ENCODE results near the gene MAST3.

Gene MAST3

GRCh38 chr19:18070181-18070580 lies 27.4 kb upstream of the MAST3 start:
- TF ChIP-seq GATA2 (IDR thresholded peaks at IDR 0.05; ENCODE audit: low read depth, low read length) = no peak
- no peak for TF ChIP-seq GATA3 (IDR thresholded peaks at IDR 0.05; ENCODE audit: low read depth, low read length)

- TF ChIP-seq GATA2 (IDR thresholded peaks at IDR 0.05; ENCODE audit: low read depth, low read length) (no peak), GATA3 (IDR thresholded peaks at IDR 0.05; ENCODE audit: low read depth, low read length) (no peak)
Measured at GRCh38 chr19:18072335-18072734, 25.2 kb upstream of the MAST3 start.

- no peak for TF ChIP-seq GATA2 (IDR thresholded peaks at IDR 0.05; ENCODE audit: low read depth, low read length)
- TF ChIP-seq GATA3 (IDR thresholded peaks at IDR 0.05; ENCODE audit: low read depth, low read length) = no peak
Measured at GRCh38 chr19:18073197-18073596, 24.4 kb upstream of the MAST3 start.

GRCh38 chr19:18074192-18074591 lies 23.4 kb upstream of the MAST3 start:
- TF ChIP-seq GATA3 (IDR thresholded peaks at IDR 0.05; ENCODE audit: low read depth, low read length) (no peak), GATA2 (IDR thresholded peaks at IDR 0.05; ENCODE audit: low read depth, low read length) (no peak)

DNA sequence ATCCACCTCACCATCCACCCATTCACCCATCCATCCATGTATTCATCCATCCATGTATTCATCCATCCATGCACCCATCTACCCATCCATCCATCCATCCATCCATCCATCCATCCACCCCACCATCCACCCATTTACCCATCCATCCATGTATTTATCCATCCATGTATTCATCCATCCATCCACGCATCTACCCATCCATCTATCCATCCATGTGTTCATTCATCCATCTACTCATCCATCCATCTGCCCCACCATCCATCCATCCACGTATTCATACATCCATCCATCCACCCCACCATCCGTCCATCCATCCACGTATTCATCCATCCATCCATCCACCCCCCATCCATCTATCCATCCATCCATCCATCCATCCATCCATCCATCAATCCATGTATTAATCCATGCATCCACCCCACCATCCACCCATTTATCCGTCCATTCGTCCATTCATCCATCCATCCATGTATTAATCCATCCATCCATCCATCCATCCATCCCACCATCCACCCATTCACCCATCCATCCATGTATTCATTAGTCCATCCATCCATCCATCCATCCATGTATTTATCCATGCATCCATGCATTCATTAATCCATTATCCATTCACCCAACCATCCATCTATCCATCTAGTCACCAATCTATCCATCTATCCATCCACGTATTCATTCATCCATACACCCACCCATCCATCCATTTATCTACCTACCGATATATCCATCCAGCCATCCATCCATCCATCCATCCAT lies 13.5 kb upstream of the MAST3 start:
- TF ChIP-seq GATA2 (IDR thresholded peaks at IDR 0.05; ENCODE audit: low read depth, low read length) = no peak

DNA sequence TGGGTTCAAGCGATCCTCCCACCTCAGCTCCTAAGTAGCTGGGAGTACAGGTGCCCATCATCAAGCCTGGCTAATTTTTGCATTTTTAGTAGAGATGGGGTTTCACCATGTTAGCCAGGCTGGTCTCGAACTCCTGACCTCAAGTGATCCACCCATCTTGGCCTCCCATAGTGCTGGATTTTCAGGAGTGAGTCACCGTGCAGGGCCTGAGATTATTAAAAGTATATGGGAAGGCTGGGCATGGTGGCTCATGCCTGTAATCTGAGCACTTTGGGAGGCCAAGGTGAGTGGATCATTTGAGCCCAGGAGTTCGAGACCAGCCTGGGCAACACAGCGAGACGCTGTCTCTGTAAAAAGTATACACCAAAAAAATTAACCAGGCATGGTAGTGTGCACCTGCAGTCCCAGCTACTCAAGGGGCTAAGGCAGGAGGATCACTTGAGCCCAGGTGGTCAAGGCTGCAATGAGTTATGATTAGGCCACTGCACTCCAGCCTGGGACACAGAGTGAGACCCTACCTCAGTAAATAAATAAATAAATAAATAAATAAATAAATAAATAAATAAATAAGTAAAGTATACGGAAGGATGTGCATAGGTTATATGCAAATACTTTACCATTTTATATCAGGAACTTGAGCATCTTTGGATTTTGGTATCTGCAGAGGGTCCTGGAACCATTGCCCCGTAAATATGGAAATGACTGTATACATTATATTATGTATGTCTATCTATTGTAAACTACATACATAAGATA lies 11.7 kb upstream of the MAST3 start:
- TF ChIP-seq GATA2 (IDR thresholded peaks at IDR 0.05; ENCODE audit: low read depth, low read length) (no peak), GATA3 (IDR thresholded peaks at IDR 0.05; ENCODE audit: low read depth, low read length) (no peak)

DNA sequence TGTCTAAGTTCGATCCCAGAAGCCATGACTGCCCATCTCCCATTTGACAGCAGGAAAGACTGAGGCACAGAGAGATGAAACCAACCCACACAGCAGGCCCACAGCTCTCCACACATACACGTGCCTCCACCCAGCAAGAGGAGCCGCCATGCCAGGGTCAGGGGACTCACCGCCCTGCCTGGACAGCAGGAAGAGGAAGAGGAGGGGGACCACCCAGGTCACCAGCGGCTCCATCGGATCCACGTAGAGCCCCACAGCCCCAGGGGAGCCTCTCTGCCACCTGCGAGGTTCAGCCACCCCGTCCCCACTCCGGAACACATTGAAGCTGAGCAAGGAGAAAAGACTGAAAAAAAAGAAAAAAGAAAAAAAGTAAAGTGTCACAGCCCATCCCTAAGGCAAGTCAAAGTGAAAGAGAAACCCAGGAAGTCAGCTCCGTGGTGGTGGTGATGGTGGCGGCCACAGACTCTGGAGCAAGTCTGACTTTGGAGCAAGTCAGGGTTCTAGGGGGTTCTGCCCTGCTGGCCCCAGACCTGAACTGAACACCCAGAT lies 10.9 kb upstream of the MAST3 start, which contains the start of gene IL12RB1:
Gene IL12RB1 (minus strand): TSS at position 345 of the 549 bp plus-strand sequence. CDS start 111 bp downstream, at position 234.
- TF ChIP-seq GATA3 (IDR thresholded peaks at IDR 0.05; ENCODE audit: low read depth, low read length) = no peak
- no peak for TF ChIP-seq GATA2 (IDR thresholded peaks at IDR 0.05; ENCODE audit: low read depth, low read length)

- TF ChIP-seq GATA2 (IDR thresholded peaks at IDR 0.05; ENCODE audit: low read depth, low read length) = no peak
- no peak for TF ChIP-seq GATA3 (IDR thresholded peaks at IDR 0.05; ENCODE audit: low read depth, low read length)
Measured at GRCh38 chr19:18089726-18090125, 7.9 kb upstream of the MAST3 start.

DNA sequence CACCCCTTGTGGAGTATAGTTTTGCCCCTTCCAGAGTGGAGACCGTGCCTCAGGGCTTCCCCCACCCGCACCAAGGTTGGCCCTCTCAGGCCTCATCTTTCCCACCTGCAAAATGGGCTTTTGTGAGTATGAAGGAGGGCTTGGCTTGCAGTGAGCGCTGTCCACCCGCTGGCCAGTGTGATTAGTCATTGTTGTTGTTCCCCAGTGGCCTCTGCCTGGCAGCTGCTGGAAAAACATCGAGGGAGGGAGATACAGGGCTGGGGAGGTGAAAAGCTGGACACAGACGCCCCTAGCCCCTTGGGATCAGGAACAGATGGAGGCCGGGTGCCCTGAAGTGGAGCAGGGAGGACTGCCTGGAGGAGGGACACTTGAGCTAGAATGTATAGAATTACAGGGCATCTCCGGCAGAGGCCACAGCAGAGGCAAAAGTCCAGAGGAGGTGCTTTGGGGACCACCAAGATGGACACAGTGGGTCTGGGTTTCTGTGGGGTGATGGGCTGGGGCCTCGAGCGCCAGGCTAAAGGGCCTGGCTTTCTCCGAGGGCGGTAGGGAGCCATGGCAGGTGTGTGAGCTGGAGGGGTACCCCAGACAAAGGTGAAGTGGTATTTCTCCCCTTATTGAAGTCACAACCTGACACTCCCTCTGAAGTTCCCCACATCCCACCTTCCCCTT lies 6.9 kb upstream of the MAST3 start:
- TF ChIP-seq GATA3 (IDR thresholded peaks at IDR 0.05; ENCODE audit: low read depth, low read length) (no peak), GATA2 (IDR thresholded peaks at IDR 0.05; ENCODE audit: low read depth, low read length) (no peak)

DNA sequence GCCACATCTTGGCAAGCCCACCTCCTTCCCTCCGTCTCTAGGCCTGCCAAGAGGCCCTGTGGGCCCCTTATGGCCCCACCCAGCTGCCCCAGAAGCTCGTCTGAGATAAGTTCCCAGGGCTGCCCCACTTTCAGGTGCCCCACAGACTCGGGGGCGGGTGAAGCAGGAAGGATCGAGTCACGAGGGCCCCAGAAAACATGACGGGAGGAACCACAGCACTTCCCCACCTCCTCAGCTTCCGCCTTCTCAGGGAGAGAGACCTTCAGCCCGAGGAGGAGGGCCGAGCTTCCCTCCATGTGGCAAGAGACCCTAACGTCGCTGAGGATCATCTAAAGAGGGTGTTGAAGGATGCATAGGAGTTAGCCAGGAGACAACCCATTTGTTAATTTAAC lies 6.4 kb upstream of the MAST3 start:
- TF ChIP-seq GATA2 (IDR thresholded peaks at IDR 0.05; ENCODE audit: low read depth, low read length) (no peak), GATA3 (IDR thresholded peaks at IDR 0.05; ENCODE audit: low read depth, low read length) (no peak)

- no peak for TF ChIP-seq GATA2 (IDR thresholded peaks at IDR 0.05; ENCODE audit: low read depth, low read length)
- no peak for TF ChIP-seq GATA3 (IDR thresholded peaks at IDR 0.05; ENCODE audit: low read depth, low read length)
Measured at GRCh38 chr19:18093439-18094161, 4.0 kb upstream of the MAST3 start.

GRCh38 chr19:18096258-18096657 lies 1.3 kb upstream of the MAST3 start:
- TF ChIP-seq GATA3 (IDR thresholded peaks at IDR 0.05; ENCODE audit: low read depth, low read length) (no peak), GATA2 (IDR thresholded peaks at IDR 0.05; ENCODE audit: low read depth, low read length) (no peak)

DNA sequence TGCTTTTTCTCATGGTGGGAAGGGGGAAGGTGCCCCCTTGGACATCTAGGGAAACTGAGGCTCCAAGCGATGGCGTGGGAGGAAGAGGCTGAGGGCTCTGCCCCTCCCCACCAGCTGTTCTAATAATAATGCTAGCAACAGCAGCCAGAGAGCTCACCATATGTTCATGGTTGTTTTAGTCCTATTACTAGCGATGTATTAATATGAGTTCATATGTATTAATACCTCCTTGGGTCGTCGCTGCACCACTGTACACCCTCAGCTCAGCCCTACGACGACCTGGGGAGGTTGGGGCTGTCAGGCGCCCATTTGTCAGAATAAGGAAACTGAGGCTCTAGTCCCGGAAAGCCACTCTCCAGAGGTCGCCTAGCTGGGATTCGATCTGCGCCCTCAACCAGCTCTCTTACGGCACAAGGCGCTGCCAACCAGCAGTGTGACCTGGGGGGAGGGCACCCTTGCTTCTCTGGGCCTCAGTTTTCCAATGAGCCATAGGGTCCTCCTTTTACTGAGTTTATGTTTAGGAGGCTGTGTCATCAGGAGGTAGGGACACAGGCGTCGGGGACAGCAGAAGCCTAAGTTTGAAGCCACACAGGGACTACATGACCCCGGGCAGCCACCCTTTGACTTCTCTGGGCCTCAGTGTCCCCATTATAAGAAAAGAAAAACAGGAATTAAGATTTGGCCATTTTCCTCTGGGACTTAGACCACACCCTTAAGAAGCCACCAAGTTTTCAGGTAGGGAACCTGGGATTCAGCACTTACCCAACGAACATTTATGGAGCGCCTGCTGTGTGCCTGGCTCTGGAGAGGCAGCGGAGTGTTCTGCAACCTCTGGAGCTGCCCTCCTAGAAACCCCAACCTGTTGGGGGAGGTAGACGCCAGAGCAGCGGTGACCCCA lies 664 bp downstream of the MAST3 start:
- TF ChIP-seq GATA2 (IDR thresholded peaks at IDR 0.05; ENCODE audit: low read depth, low read length) (no peak), GATA3 (IDR thresholded peaks at IDR 0.05; ENCODE audit: low read depth, low read length) (no peak)

Data from SH-SY5Y (cell line).